ENCODE results near the gene PSMD13.

The PSMD13 gene

DNA sequence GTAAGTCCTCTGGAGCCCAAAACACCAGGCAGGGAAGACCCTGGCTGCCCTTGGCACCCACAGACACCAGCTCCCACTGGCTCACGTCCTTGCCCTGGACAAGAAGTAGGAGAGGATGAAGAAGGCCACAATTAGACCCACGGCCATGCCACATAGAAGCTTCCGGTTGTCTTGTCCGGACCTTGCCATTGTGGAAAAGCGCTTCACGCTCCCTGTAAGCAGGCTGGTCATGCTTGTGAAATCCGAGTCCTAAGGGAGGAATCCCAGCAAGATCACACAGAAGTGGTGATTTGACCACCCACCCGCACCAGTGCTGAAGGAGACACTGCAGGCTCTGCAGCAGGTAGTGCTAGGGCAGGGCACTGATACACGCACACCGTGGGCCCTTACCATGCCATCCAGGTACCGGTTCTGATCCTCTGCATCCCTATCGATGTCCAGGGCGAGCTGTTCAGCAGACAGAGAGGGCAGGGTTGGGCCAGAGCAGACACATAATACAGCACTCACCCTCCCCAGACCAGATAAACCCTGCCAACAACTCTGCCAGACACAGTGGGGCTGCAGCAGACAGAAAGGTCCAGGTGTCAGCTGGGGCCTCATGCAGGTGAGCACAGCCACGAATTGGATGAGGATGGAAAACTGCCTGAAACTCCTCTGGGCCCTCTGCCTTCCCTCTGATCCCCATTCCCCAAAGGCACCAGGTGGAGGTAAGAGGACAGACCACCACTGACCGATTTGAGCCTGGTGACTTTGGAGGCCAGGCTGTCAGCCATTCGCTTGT lies 31.4 kb upstream of the PSMD13 start:
- Histone ChIP-seq H3K4me2 (ENCODE audit: low read length) (peak overlapping the region; percentile 84; the same call in 1 of the 2 replicates), H3K27ac (ENCODE audit: low read length) (no peak overlapping the region), H3K27me3 (ENCODE audit: low read depth, low read length) (no peaks in the 10 kb centered on the region), H3K4me3 (ENCODE audit: low read length) (no peak overlapping the region; the same call in 1 of the 2 replicates), H3K9me3 (ENCODE audit: insufficient read depth, low read length) (no peaks in the 10 kb centered on the region), H2AFZ (ENCODE audit: low read depth, low read length) (no peak overlapping the region), H3K9ac (ENCODE audit: low read length) (no peak overlapping the region), H3K4me1 (ENCODE audit: low read length) (peaks cover 21% of the 10 kb centered on the region), H4K20me1 (ENCODE audit: insufficient read depth, low read length) (peaks cover 16% of the 10 kb centered on the region), H3K36me3 (replicated peaks; ENCODE audit: low read depth, low read length) (peaks cover 30% of the 10 kb centered on the region), H3K79me2 (ENCODE audit: low read length) (peaks cover 49% of the 10 kb centered on the region)
- no peak for TF ChIP-seq EZH2phosphoT487 (IDR thresholded peaks at IDR 0.05; ENCODE audit: low read depth)
- TF ChIP-seq, protein P1, sequence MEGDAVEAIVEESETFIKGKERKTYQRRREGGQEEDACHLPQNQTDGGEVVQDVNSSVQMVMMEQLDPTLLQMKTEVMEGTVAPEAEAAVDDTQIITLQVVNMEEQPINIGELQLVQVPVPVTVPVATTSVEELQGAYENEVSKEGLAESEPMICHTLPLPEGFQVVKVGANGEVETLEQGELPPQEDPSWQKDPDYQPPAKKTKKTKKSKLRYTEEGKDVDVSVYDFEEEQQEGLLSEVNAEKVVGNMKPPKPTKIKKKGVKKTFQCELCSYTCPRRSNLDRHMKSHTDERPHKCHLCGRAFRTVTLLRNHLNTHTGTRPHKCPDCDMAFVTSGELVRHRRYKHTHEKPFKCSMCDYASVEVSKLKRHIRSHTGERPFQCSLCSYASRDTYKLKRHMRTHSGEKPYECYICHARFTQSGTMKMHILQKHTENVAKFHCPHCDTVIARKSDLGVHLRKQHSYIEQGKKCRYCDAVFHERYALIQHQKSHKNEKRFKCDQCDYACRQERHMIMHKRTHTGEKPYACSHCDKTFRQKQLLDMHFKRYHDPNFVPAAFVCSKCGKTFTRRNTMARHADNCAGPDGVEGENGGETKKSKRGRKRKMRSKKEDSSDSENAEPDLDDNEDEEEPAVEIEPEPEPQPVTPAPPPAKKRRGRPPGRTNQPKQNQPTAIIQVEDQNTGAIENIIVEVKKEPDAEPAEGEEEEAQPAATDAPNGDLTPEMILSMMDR (IDR thresholded peaks at IDR 0.05; ENCODE audit: low read depth, low read length): no peak

DNA sequence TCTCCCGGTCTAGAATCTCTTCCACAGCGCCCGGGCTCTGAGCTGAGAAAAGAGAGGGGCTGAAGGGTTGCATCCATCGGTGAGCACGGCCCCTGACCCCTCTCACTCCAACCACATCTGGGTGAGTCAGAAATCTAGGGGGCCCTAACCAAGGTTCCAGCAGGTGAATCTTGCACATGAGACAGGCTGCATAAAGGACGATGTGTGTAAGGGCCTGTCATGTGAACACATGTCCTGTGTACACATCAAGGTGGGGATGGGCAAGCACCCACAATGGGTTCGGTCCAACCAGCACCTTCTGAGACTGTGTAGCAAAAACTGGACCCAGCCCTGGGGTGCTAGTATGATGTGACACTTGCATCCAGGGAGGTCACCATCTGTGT lies 30.8 kb upstream of the PSMD13 start:
- Histone ChIP-seq H3K27ac (ENCODE audit: low read length) (no peak overlapping the region), H3K4me1 (ENCODE audit: low read length) (peaks cover 21% of the 10 kb centered on the region), H3K9ac (ENCODE audit: low read length) (peak overlapping the region; percentile 79), H3K4me2 (ENCODE audit: low read length) (peak overlapping the region; percentile 84), H3K36me3 (replicated peaks; ENCODE audit: low read depth, low read length) (peaks cover 33% of the 10 kb centered on the region), H3K79me2 (ENCODE audit: low read length) (peaks cover 52% of the 10 kb centered on the region), H3K27me3 (ENCODE audit: low read depth, low read length) (no peaks in the 10 kb centered on the region), H4K20me1 (ENCODE audit: insufficient read depth, low read length) (peaks cover 16% of the 10 kb centered on the region), H3K4me3 (ENCODE audit: low read length) (peak overlapping the region; percentile 95), H3K9me3 (ENCODE audit: insufficient read depth, low read length) (no peaks in the 10 kb centered on the region), H2AFZ (ENCODE audit: low read depth, low read length) (no peak overlapping the region)
- TF ChIP-seq, protein P1 (IDR thresholded peaks at IDR 0.05; ENCODE audit: low read depth, low read length): no peak
- TF ChIP-seq EZH2phosphoT487 (IDR thresholded peaks at IDR 0.05; ENCODE audit: low read depth): no peak

DNA sequence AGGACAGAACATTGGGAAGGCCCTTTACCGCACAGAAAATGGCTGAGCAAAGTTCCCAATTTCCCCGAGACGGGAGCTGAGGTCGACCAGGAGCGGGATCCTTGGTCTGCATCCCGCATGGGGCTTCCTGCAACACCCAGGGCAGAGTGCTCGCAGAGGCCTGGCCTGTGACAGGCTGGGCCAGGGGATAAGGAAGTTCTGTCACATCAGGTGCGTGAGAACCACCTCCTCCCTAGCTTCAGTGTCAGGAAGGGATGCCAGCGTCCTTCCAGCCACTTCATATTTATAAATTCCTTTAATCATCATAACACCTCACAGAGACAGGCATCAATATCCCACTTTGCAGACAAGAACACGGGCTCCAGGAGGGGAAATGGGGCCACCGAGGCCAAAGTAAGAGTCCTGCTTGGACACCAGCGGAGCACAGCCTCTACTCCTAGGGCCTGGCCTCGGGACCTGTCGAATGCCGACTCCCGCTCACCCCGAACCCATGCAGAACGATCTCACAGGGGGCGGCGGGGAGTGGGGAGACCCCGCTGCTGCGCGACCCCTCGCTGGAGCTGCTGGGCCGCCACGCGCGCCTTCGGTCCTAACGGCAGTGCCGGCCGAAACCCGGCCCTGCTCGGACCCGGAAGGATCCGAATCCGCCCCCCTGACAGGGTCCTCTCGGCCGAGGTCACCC lies 30.1 kb upstream of the PSMD13 start:
- H3K27me3 ChIP-seq (ENCODE audit: low read depth, low read length): no peaks in the 10 kb centered on the region
- H3K4me1 ChIP-seq (ENCODE audit: low read length): peaks cover 21% of the 10 kb centered on the region
- H3K27ac ChIP-seq (ENCODE audit: low read length): peak overlapping the region; percentile 97
- H4K20me1 ChIP-seq (ENCODE audit: insufficient read depth, low read length): peaks cover 16% of the 10 kb centered on the region
- H3K79me2 ChIP-seq (ENCODE audit: low read length): peaks cover 52% of the 10 kb centered on the region
- no peaks in the 10 kb centered on the region for H3K9me3 ChIP-seq (ENCODE audit: insufficient read depth, low read length)
- H3K36me3 ChIP-seq (replicated peaks; ENCODE audit: low read depth, low read length): peaks cover 40% of the 10 kb centered on the region
- peak overlapping the region; percentile 79 for H3K9ac ChIP-seq (ENCODE audit: low read length)
- no peak overlapping the region for H2AFZ ChIP-seq (ENCODE audit: low read depth, low read length)
- H3K4me2 ChIP-seq (ENCODE audit: low read length): peak overlapping the region; percentile 84
- H3K4me3 ChIP-seq (ENCODE audit: low read length): peak overlapping the region; percentile 95
- TF ChIP-seq, protein P1 (IDR thresholded peaks at IDR 0.05; ENCODE audit: low read depth, low read length): no peak
- TF ChIP-seq EZH2phosphoT487 (IDR thresholded peaks at IDR 0.05; ENCODE audit: low read depth): no peak

DNA sequence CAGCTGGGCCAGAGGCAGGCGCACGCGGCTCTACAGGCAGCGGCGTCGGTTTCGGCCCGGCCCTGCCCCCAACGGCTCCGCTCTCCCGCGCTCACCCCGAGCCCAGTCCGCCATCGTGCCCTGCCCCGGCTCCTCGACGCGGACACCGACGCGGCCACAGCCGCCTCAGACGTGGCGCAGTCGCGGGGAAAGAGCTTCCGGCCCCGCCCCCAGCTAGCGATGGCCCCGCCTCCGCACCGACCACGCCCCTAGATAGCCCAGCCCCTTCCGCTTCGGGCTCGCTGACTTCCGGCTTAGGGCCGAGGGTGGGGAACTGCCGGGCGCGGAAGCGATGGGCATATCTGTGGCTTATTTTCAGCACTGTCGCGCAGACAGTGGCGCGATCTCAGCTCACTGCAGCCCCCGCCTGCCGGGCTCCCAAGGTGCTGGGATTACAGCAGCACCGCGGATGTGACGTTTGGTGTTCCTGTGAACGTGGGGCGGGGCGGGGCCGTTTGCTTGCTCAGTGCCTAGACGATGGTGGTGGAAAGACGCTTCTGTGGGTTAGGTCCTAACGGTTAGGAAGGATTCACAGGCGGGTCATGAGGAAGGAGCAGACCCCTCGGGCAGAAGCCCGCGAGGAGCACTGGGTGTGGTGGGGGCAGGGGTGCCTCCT lies 29.4 kb upstream of the PSMD13 start, which contains the start of the genes BET1L and RIC8A:
BET1L (minus strand) TSS at position 192 of the 655 bp plus-strand sequence; CDS start at position 114, 78 bp downstream.
RIC8A (plus strand) TSS at position 501 of the 655 bp plus-strand sequence. CDS start 1,147 bp downstream, outside the sequence.
- H4K20me1 ChIP-seq (ENCODE audit: insufficient read depth, low read length): peaks cover 16% of the 10 kb centered on the region
- TF ChIP-seq EZH2phosphoT487 (IDR thresholded peaks at IDR 0.05; ENCODE audit: low read depth): no peak
- TF ChIP-seq, protein P1 (IDR thresholded peaks at IDR 0.05; ENCODE audit: low read depth, low read length): no peak
- peaks cover 44% of the 10 kb centered on the region for H3K36me3 ChIP-seq (replicated peaks; ENCODE audit: low read depth, low read length)
- peak within 1 kb of the TSS; percentile 97 for H3K27ac ChIP-seq (ENCODE audit: low read length)
- H3K4me3 ChIP-seq (ENCODE audit: low read length): peak within 1 kb of the TSS; percentile 95
- H2AFZ ChIP-seq (ENCODE audit: low read depth, low read length): no peak within 1 kb of the TSS
- peak within 1 kb of the TSS; percentile 90 for H3K4me2 ChIP-seq (ENCODE audit: low read length)
- H3K27me3 ChIP-seq (ENCODE audit: low read depth, low read length): no peaks in the 10 kb centered on the region
- H3K79me2 ChIP-seq (ENCODE audit: low read length): peaks cover 52% of the 10 kb centered on the region
- no peaks in the 10 kb centered on the region for H3K9me3 ChIP-seq (ENCODE audit: insufficient read depth, low read length)
- peaks cover 21% of the 10 kb centered on the region for H3K4me1 ChIP-seq (ENCODE audit: low read length)
- H3K9ac ChIP-seq (ENCODE audit: low read length): peak within 1 kb of the TSS; percentile 99

Measured in OCI-LY3 (cell line).